HepG2 (cell line): Measurements from ENCODE around the gene GSKIP. TPM values are rescaled to one million over a fixed set of nuclear protein-coding genes. Genes with fewer than 3 reads are reported as not detected.
A peak's percentile ranks its signal among the peaks of the same experiment; 100 is the strongest.

Experiments
- CCAR2 ChIP-seq: fragments of 200-400 bp; formaldehyde crosslinking; optimal IDR thresholded peaks from 2 replicates; pipeline ENCODE3; 2018; ENCODE audit warnings: low read depth, mild to moderate bottlenecking, low read length, moderate library complexity
- CHCHD3 ChIP-seq: sonication (generic); formaldehyde crosslinking; IDR thresholded peaks from 2 replicates; pipeline ENCODE4 v1.8.0; 2022; ENCODE audit warnings: mild to moderate bottlenecking, missing genetic modification reagents, moderate library complexity
- GPN1 ChIP-seq: sonication (generic); formaldehyde crosslinking; IDR thresholded peaks from 2 replicates; pipeline ENCODE4 v1.5.1; 2020; ENCODE audit warnings: missing genetic modification reagents, borderline replicate concordance
- HNRNPH1 ChIP-seq: fragments of 200-400 bp; formaldehyde crosslinking; optimal IDR thresholded peaks from 2 replicates; pipeline ENCODE3; 2017; ENCODE audit warnings: mild to moderate bottlenecking, low read depth, low read length
- KDM5A ChIP-seq: fragments of 200-600 bp; sonication (generic); IDR thresholded peaks from 2 replicates; pipeline ENCODE4 v1.7.0; 2018; ENCODE audit warnings: antibody characterized with exemption, mild to moderate bottlenecking, low read length, borderline replicate concordance
- KLF6 ChIP-seq: IDR thresholded peaks from 2 replicates; pipeline ENCODE4 v1.8.0; 2016; ENCODE audit warnings: missing biosample characterization, missing genetic modification reagents
- MAZ ChIP-seq, 2 experiments: sonication (generic) in 1 of 2; formaldehyde crosslinking in 1 of 2; IDR thresholded peaks; 2 replicates each; pipeline versions ENCODE4 v1.5.0 to v1.6.1; 2012 to 2020; ENCODE audit warnings: low read depth in 2 of 2, mild to moderate bottlenecking in 2 of 2, borderline replicate concordance in 1 of 2, improper control_type of control experiment in 1 of 2, low read length in 1 of 2, missing genetic modification reagents in 1 of 2, moderate library complexity in 1 of 2
- YEATS2 ChIP-seq: sonication (generic); formaldehyde crosslinking; IDR thresholded peaks from 2 replicates; pipeline ENCODE4 v1.4.0; 2020; ENCODE audit warnings: missing genetic modification reagents, borderline replicate concordance
- YEATS4 ChIP-seq: sonication (generic); formaldehyde crosslinking; IDR thresholded peaks from 2 replicates; pipeline ENCODE4 v1.4.0; 2020; ENCODE audit warnings: missing genetic modification reagents, borderline replicate concordance
- ZFP36 ChIP-seq: fragments of 150-350 bp; IDR thresholded peaks from 2 replicates; pipeline ENCODE4 v1.6.1; 2018; ENCODE audit warnings: borderline replicate concordance, low read length, low read depth; ENCODE audit not compliant: partially characterized antibody
- ZFP62 ChIP-seq: sonication (generic); formaldehyde crosslinking; IDR thresholded peaks from 2 replicates; pipeline ENCODE4 v1.4.0; 2020; ENCODE audit warnings: missing genetic modification reagents
- ZNF101 ChIP-seq: sonication (generic); formaldehyde crosslinking; IDR thresholded peaks from 2 replicates; pipeline ENCODE4 v1.4.0; 2020; ENCODE audit warnings: mild to moderate bottlenecking, low read depth, missing genetic modification reagents, borderline replicate concordance
- ZNF431 ChIP-seq: sonication (generic); formaldehyde crosslinking; IDR thresholded peaks from 2 replicates; pipeline ENCODE4 v1.9.0; 2022; ENCODE audit warnings: missing genetic modification reagents, low read depth, mild to moderate bottlenecking, borderline replicate concordance
- ZNF652 ChIP-seq: IDR thresholded peaks from 2 replicates; pipeline ENCODE4 v1.6.1; 2016; ENCODE audit warnings: low read depth, borderline replicate concordance
- polyA plus RNA-seq, 8 experiments: library from polyadenylated mRNA; depleted of rRNA in 3 of 8; stranded (reverse) in 7 of 8; unstranded in 1 of 8; fragments of >200 nt; fragmentation: Illumina TruSeq in 4 of 8; extraction: Trizol in 4 of 8; gene quantifications; 2 replicates each; pipeline versions ENCODE4 v1.2.1 to v1.2.3, GENCODE V29; 2011 to 2016; ENCODE audit warnings: low read depth in 4 of 8, missing spikeins in 1 of 8, mixed read lengths in 1 of 8; ENCODE audit not compliant: insufficient read depth in 1 of 8
- total RNA-seq, 5 experiments: library from RNA; depleted of rRNA; stranded (reverse); fragments of >200 nt; fragmentation: Illumina TruSeq; extraction: Trizol; gene quantifications; 2 replicates each; pipeline ENCODE4 v1.2.3, GENCODE V29; 2016; ENCODE audit warnings: low read depth in 1 of 5
- TF ChIP-seq, protein P1 (sequence below): sonication (generic); formaldehyde crosslinking; IDR thresholded peaks from 2 replicates; pipeline ENCODE4 v1.4.0; 2020; ENCODE audit warnings: missing genetic modification reagents, borderline replicate concordance
- TF ChIP-seq, protein P2 (sequence below): sonication (generic); formaldehyde crosslinking; IDR thresholded peaks from 2 replicates; pipeline ENCODE4 v1.4.0; 2020; ENCODE audit warnings: missing genetic modification reagents
- TF ChIP-seq, protein P3 (sequence below): sonication (generic); formaldehyde crosslinking; IDR thresholded peaks from 2 replicates; pipeline ENCODE4 v1.8.0; 2022; ENCODE audit warnings: mild to moderate bottlenecking, missing genetic modification reagents, moderate library complexity
- TF ChIP-seq, protein P4 (sequence below): sonication (generic); formaldehyde crosslinking; conservative IDR thresholded peaks from 2 replicates; pipeline ENCODE4 v1.4.0; 2020; ENCODE audit warnings: missing genetic modification reagents

Gene GSKIP
- total and polyA plus RNA-seq, 2 of the 13 experiments (the other 11 are each of a cell fraction or from before 2014, with no cell fraction given), result 12.5 to 27.3 TPM

DNA sequence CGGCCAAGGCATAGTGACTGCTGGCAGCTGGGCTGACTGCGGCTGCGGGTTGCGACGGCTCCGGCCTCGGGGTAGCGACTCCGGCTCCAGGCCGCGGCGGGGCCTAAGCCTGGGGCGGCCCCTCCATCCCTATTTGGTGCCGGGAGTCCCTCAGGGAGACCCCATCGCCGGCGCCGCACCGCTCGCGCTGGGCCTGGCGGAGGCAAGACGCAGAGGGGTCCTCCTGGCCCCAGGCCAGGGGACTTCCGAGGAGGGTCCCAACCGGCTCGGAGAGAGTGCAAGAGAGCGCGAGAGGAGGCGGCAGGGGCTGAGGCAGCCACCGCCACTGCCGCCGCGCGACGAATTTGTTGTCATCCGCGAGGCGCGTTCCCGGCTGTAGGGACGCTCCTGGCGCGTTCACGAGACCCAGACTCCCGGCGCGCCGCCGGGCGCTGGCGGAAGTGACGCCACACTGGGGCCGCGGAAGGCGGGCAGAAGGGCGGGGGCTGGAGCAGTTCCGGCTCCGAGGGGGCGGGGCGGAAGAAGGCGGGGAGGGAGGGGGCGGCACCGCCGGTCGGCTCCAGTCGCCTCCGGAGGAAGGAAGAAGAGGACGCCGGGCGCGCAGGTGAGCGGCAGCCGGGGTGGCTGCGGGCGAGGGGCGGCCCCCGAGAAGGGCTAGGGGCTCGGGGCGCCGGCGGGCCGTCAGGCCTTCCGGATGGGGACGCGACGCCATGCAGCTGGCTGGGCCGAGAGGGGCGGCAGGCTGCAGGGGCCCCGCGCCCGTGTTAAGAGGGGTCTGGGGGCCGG is at the start of gene GSKIP, which contains the start of gene ATG2B (continued):
- TF ChIP-seq, protein P1, sequence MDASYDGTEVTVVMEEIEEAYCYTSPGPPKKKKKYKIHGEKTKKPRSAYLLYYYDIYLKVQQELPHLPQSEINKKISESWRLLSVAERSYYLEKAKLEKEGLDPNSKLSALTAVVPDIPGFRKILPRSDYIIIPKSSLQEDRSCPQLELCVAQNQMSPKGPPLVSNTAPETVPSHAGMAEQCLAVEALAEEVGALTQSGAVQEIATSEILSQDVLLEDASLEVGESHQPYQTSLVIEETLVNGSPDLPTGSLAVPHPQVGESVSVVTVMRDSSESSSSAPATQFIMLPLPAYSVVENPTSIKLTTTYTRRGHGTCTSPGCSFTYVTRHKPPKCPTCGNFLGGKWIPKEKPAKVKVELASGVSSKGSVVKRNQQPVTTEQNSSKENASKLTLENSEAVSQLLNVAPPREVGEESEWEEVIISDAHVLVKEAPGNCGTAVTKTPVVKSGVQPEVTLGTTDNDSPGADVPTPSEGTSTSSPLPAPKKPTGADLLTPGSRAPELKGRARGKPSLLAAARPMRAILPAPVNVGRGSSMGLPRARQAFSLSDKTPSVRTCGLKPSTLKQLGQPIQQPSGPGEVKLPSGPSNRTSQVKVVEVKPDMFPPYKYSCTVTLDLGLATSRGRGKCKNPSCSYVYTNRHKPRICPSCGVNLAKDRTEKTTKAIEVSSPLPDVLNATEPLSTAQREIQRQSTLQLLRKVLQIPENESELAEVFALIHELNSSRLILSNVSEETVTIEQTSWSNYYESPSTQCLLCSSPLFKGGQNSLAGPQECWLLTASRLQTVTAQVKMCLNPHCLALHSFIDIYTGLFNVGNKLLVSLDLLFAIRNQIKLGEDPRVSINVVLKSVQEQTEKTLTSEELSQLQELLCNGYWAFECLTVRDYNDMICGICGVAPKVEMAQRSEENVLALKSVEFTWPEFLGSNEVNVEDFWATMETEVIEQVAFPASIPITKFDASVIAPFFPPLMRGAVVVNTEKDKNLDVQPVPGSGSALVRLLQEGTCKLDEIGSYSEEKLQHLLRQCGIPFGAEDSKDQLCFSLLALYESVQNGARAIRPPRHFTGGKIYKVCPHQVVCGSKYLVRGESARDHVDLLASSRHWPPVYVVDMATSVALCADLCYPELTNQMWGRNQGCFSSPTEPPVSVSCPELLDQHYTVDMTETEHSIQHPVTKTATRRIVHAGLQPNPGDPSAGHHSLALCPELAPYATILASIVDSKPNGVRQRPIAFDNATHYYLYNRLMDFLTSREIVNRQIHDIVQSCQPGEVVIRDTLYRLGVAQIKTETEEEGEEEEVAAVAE (CRISPR knock-in tag), result no peak
- peak; percentile 62; the same call in 1 of the 2 replicates for TF ChIP-seq KDM5A
- TF ChIP-seq YEATS4 (CRISPR knock-in tag), result peak; percentile 25
- peak; percentile 84 for TF ChIP-seq MAZ (IDR thresholded peaks at IDR 0.05; ENCODE audit: borderline replicate concordance, low read depth, low read length)
- peak; percentile 46; the same call in 1 of the 2 replicates for TF ChIP-seq MAZ (CRISPR knock-in tag; IDR thresholded peaks at IDR 0.05; ENCODE audit: low read depth)
- no peak for TF ChIP-seq GPN1
- no peak for TF ChIP-seq HNRNPH1
- no peak for TF ChIP-seq ZNF652 (CRISPR knock-in tag)
- no peak for TF ChIP-seq ZNF101
- TF ChIP-seq, protein P2, sequence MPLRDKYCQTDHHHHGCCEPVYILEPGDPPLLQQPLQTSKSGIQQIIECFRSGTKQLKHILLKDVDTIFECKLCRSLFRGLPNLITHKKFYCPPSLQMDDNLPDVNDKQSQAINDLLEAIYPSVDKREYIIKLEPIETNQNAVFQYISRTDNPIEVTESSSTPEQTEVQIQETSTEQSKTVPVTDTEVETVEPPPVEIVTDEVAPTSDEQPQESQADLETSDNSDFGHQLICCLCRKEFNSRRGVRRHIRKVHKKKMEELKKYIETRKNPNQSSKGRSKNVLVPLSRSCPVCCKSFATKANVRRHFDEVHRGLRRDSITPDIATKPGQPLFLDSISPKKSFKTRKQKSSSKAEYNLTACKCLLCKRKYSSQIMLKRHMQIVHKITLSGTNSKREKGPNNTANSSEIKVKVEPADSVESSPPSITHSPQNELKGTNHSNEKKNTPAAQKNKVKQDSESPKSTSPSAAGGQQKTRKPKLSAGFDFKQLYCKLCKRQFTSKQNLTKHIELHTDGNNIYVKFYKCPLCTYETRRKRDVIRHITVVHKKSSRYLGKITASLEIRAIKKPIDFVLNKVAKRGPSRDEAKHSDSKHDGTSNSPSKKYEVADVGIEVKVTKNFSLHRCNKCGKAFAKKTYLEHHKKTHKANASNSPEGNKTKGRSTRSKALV, result no peak; the same call in 1 of the 2 replicates
- TF ChIP-seq CCAR2, result no peak
- TF ChIP-seq ZFP36, result no peak
- TF ChIP-seq ZNF431 (CRISPR knock-in tag), result 0 out of 2 replicates have a peak, but pooled peaks have one; percentile 71
- TF ChIP-seq ZFP62 (CRISPR knock-in tag), result no peak
- TF ChIP-seq, protein P3, sequence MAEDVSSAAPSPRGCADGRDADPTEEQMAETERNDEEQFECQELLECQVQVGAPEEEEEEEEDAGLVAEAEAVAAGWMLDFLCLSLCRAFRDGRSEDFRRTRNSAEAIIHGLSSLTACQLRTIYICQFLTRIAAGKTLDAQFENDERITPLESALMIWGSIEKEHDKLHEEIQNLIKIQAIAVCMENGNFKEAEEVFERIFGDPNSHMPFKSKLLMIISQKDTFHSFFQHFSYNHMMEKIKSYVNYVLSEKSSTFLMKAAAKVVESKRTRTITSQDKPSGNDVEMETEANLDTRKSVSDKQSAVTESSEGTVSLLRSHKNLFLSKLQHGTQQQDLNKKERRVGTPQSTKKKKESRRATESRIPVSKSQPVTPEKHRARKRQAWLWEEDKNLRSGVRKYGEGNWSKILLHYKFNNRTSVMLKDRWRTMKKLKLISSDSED (CRISPR knock-in tag), result no peak
- TF ChIP-seq, protein P4, sequence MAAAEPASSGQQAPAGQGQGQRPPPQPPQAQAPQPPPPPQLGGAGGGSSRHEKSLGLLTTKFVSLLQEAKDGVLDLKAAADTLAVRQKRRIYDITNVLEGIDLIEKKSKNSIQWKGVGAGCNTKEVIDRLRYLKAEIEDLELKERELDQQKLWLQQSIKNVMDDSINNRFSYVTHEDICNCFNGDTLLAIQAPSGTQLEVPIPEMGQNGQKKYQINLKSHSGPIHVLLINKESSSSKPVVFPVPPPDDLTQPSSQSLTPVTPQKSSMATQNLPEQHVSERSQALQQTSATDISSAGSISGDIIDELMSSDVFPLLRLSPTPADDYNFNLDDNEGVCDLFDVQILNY, result no peak
- no peak for TF ChIP-seq YEATS2
- no peak for TF ChIP-seq CHCHD3
- TF ChIP-seq KLF6 (CRISPR knock-in tag), result no peak
